HG02981 (cell line): ENCODE data around the gene PBX1.
A peak's percentile ranks its signal among the peaks of the same experiment; 100 is the strongest.
"Not testable (repeated sequence)": the region's sequence is repeated elsewhere in the genome, so short reads cannot be mapped to it uniquely, and the experiment has no call there.

Experiments used
- ATAC-seq: cut with Tn5 transposase; IDR thresholded peaks from one replicate; pipeline ENCODE4 v1.9.1; 2021; ENCODE audit warnings: mild to moderate bottlenecking, moderate library complexity; ENCODE audit not compliant: unreplicated experiment

Gene PBX1

DNA sequence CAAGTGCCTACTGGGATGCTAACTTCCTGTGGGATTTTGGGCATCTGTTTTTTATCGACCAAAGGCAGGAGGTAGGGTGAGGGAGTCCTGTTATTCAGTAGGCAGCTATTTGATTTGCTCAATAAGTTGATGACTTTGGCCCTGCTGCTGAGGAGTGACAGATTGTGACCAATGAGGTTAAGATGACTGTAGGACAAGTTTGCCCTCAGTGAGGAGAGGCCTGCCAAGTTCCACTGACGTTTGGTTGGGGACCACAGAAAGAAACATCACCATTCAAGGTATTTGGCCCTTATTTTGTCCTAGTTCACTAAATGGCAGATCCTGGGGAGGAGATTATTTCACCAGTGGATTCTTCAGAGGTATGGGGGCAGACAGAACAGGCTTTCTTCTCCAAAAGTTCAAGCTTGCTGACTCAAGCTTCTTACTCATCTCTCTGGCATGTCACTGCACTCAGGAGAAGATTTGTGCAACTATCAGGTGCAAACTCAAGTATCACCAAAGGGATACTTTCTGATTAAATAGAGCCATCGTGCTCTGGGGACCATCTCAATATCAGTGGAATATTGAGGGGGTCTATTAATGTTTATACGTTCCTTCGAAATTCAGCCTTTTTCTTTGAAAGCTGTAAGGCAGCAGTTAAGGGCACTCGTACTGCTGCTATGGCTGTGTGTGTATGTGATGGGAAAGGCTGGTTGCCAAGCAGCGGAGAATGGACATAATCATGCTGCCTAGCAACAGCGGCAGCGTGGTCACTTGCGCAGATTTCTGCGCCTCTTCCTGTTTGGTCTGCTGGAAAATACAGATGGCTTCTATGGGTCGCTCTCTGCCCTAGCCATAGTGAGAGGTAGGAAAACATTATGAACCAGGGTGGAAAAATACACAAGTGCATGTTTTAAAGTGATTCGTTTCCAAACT lies 78.7 kb downstream of the PBX1 start:
- ATAC-seq = no peak

DNA sequence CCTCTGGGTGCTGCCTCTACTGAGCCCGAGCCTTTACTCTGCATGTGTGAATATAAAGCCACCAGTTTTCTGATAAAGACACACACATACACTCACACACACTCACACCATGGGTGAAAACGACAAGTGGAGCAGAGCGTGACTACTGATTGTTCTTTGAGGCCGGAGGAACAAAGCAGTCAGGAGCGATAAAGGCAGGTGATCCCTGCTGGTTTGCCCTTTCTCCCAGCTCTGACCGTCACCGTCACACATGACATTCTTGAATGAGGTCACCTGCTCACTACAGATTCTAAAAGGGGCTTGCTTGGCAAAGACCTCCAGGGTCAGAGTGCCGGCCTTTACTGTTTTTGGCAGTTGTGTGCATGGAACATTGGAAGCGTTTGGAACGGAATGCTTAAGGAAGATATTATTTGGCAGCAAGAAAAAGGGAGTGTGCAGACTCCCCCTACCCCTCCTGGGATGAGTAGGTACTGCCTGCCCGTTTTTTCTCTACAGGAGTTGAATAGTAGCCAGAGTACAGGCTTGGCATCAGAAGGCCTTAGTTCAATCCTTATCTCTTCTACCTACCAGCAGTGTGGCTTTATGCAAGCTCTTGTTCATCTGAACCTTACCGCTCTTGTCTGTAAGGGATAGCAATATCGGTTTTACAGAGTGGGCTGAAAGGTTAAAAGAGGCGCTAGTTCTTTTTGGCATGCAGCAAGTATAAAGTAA lies 79.7 kb downstream of the PBX1 start:
- ATAC-seq = no peak

DNA sequence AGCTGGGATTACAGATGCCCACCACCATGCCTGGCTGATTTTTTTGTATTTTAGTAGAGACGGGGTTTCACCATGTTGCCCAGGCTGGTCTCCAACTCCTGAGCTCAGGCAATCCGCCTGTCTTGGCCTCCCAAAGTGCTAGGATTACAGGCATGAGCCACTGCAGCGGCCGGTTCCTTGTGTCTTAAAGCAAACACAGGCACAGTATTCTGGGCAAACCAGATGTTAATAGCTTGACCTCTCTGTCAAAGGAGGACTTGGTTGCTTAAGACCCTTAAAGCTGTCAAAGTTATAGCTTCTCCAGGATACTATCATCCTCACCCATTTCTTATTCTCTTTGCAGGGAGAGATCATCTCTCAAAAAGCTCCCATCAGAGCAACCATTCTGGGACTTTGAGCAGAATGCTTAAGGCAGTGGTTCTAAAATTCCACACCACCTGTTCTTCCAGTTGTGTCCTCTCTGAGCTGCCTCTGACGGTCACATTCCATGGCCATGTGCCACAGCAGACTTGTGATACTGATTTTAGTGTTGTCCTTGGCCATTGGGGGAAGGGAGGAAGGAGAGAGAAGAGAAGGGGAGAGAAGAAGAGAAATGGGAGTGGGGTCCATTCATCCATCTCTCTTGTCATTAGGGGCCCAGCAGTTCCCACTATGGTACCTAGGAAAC lies 81.8 kb downstream of the PBX1 start:
- ATAC-seq = no peak

DNA sequence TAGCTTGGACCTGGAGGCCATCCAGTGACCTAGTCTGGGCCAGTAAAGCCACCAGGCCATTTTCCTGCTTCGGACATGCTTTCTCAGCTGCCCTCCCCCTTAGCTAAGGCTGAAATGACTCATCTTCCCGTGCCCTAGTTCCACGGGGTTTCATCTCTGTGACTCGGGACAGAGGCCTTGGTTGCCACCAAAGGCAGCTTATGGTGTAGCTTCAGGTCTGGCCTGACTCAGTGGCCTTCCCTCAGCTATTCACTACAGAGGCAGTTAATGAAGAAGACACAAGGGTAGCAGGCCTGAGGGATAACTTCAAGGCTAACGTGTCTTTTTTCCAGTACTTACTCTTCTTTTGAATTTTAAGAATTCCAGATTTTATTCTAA lies 82.4 kb downstream of the PBX1 start:
- no peak for ATAC-seq

DNA sequence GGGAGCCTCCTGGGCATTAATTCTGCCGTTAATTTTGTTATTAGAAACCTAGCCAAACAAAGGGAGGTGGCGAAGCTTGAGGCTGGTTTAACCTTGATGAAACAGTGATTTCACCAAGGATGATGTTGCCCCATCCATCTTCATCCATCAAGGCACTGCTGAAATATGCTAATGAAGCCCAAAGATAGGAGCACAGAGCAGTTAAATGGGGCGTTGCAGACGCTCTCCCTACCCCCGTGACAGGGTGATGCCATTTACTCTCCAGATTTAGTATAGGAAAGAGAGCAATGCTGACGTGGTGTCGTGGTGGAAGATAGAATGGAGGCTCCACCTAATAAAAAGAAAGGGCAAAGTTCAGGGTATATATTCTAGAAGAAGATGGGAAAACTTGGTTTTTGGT lies 84.0 kb downstream of the PBX1 start:
- no peak for ATAC-seq

DNA sequence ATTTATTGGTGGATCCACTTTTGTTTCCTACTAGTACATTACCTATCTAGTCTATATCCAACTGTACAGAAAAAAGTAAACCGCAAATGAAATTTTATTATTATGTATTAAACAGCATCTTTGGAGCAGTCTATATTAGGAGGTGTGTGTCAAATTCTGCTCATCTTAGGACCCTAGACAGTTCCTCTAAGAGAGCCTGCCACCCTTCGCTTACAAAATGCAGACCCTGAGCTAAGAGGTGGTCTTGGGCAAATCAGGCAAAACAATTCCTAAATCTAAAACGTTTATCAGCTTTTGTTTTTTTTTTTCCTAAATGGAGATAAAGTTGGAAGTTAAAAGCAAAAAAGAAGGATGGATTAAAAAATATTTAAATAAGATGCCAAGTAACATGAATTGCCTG lies 85.3 kb downstream of the PBX1 start:
- no peak for ATAC-seq

DNA sequence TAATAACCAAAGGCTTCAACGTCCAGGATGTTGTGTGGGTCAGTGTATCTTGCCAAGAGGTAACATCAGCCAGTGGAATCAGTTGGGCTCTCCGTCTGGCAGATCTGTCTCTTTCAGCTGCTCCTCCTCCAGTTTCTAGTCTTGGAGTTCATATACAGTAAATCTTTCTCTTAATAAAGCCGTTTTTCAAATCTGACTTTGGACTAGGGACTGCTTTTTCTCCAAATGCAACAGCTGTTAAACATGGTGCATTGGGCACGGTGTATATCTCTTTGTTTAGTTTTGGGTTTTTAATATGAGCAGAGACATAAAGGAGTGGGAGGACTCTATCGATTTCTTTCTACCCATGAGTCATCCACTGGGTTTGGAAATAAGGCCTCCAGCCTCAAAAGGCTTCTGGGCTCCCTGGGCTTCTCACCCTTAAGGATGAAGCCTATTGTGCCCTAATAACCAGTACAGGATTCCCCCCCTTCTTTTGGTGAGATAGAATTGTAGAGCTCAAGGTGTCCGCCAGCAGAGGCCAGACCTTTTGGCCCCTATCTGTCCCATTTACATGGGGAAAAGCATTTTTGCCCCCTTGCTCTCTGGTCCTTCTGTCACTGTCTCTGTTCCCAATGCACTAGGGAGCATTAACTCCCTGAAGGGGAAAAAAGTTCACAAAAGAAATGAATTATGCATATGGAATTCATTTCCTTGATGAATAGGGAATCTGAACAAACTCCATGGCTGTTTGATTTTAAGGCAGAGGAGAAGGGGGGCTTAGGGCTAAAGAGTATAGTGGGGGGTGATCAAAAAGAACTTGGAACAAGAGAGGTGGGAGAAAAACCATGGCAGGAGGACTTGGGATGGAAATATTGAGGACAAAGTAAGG lies 86.0 kb downstream of the PBX1 start:
- no peak for ATAC-seq

DNA sequence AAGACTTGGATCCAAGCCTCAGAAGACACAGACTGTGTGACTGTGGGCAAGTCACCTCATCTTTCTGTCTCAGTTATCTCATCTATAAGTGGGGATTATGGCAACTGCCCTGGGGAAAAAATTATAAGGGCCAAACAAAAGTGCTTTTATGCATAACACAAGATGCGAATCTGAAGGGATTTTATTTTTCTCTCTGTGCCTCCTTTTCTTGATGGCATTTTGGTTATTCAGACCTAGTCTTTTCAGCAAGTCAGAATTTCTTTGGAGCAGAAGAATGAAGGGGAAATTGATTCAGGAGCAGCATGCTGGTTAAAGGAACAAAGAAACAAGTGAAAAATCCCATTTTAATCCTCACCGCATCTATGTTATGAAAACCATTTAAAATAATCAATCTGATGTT lies 86.9 kb downstream of the PBX1 start:
- ATAC-seq = no peak

DNA sequence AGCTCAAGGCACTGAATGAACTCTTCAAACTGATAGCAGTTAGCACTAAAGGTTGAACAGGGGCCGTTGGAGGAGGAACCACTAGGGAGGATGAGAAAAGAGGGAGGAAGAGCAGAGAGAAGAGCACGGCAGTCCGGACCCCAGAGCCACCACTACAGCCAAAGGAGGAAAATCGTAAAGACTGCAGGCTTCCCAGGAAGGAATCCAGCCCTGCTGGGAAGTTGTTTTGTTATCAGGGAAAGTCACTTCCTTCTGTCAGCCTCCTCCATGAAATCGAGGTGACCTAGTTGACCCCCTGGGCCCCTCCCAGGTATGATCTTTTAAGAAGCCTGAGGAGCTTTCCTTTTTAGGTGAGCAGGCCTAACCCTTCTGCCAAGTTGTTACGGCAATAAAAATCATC lies 88.2 kb downstream of the PBX1 start:
- no peak for ATAC-seq

DNA sequence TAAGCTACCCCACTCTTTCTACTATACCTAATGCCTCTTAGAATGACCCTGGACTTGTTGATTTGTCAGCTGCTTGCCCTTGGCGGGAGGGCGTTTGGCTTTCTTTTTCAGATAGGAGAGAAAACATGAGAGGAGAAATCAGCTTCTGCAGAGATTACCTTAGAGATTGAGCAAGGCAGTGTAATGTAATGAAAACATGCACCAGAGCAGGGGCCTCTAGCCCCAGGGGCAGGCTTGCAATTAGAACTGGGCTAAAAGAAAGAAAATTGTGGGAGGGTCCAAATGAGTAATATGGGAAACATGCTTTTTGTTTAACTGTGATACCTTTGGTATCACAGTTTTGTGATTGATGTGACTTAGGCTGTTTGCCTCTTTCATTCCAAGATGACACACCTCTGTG lies 89.7 kb downstream of the PBX1 start:
- no peak for ATAC-seq

DNA sequence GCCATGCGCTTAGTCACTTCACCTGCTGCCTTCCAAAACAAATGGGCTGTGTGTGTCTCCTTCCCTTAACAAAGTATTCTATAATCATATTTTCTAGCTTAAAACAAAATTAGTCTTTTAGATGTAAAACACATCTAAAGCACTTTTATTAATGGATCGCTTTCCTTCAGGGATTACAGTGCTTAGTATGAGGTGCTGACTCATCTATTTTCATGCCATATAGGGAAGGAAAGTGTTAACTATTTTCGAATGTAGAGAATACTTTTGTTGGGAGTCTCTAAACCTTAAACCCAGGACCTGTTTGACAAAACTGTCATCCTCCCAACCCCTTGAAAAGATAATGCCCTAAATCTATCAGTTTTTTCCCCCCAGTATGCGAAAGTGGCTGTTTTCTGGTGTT lies 90.2 kb downstream of the PBX1 start:
- ATAC-seq = no peak

DNA sequence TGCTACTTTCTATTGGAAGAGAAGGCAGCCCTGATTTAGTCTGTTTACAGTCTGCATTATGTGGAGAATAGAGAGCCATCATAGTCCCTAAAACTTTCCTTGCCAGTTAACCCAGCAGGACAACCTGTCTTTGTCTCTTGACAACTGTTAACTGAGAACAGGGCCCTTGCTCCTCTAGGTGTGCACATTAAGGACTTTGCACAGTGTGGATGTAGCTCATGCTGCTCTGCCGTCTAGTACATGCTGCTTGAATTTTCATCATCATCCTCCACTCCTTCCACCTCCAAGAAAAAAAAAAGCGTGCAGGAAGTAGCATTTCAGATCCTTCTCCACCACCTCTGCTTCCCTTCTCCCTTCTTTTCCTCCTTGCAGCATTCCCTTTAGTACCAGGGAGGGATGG lies 91.5 kb downstream of the PBX1 start:
- no peak for ATAC-seq

DNA sequence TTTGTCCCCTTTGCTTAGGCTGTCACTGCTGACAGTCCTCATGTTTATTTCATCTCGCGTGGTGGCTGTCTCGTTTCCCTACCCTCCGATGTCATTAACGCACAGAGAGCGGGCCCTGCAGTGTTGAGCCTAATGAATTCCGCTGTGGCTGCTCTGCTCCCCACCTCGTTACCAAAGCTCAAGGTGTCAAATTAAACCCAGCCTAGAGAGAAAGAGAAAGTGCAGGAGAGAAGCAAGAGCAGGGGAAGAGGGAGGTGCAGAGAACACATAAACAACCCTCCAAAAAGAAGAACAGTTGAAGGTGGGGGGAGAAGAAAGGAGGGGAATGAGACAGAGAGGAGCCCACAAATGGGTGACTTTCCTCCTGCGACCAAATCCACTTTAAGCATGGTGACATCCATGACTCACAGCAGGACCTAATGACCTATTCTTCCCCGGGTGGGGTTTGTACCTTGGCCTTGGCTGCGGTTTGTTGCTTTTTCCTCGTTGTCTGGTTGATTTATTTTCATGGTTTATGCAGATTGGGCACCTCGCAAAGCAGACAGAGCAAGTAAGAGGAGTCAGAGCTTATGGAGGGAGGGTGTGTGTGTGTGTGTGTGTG lies 92.5 kb downstream of the PBX1 start:
- ATAC-seq = no peak

DNA sequence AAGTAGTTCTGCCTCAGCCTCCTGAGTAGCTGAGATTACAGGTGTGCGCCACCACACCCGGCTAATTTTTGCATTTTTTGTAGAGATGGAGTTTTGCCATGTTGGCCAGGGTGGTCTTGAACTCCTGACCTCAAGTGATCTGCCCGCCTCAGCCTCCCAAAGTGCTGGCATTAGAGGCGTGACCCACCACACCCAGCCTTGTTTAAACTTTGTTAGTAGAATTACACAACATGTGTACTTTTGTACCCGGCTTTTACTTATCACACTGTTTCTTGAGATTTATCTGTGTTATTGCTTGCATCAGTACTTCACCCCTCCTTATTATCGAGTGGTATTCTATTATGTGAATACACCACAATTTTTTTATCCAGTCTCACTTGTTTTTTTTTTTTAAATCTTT lies 94.0 kb downstream of the PBX1 start:
- not testable (repeated sequence) for ATAC-seq

DNA sequence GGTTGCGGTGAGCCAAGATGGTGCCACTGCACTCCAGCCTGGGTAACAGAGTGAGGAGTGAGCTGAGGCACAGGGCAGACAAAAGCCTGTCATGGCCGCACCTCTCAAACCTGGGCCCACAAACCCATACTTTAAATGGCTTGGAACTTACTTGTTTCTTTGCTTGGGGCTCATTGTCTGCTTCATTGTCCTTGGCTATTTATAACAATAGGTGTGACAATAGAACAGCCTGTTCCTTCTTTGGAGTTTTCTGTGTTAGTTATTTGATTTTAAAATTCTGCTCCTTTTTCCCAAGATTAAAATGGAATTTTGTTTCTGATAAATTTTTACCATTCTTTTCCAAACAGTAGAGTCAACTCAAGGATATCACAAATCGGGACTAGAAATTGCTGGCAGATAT lies 94.7 kb downstream of the PBX1 start:
- no peak for ATAC-seq

DNA sequence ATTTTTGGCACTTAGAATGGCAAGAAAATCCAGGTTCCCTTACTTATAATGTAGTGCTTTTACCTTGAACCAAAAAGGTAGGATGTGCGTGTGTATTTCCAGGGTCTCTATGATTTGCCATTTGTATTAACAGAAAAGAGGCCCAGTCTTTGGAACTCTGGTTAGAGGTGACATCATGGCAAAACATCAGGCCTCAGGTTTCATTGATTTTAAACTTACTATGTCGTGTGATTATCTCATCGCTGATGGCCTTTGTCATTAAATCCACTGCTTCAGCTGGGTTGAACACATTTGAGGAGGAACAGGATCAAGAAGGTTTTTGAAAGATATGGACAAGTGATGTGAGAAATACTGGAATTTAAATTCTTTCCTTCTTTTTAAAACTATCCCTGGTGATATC lies 95.2 kb downstream of the PBX1 start:
- no peak for ATAC-seq

DNA sequence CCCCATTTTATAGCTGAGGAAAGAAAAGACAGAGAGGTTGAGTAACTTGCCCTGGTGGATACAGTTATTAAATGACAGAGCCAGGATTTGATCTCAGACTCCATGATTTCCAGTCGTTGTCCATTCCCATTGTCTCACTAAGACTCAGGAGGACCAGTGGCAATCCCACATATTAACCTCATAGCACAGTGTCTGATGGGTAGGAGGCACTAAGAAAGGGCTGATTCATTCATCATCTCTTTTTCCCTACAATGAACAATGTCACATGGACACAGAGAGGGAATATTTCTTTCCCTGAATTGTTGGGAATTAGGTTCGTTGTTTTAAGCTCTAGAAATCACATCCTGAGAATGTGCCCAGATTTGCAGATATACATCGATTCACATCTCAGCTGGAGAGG lies 99.9 kb downstream of the PBX1 start:
- ATAC-seq = no peak

DNA sequence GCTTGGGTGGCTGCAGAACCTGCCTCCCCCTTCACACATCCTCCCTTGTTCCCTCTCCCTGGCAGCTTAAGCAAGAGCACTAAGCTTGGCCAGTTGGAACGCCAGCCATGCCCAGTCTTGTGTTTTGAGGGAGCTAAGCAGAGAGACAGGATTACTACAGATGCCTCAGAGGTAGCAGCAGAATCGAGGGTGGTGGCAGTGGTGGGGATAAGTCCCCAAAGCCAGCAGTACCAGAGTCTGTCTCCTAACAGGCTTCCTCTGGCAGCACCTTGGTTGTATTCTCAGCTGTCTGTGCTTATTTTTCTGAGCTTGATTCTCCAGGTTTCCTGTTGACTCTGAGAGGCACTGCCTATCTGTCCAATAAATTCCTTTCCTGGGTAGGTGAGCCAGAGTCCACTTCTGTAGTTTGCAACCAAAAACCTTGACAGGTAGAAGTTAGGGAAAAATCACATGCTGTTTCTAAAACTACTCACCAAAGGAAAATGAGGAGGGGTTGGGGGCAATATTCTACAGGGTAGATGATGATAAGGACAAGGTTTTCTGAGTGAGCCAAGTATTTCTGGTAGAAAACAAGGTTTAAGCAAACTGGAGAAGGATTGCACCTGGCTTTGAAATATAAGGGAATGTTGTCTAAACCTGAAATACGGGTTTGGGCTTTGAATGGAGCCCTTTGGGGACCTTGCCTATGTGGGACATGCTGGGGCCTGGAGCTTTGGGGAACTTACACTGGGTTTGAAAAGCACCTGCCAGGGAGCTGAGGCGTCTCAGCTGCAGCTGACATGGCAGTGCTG lies 100.8 kb downstream of the PBX1 start:
- no peak for ATAC-seq

DNA sequence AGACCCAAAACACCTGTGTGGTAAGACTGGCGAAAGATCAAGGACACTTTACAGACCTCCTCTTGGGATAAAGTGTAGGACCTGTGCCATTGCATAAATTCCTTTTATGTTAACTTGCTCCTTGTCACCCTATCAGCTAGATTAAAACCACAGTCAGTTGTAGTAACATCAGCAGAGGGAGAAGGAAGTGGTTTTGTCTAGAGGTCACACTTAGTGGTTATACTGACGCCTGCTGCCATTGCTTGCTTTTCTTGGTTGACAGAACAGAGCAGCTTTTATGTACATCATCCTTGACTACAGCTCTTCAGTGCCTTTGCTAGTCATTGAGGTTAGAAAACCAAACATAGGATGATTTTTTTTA lies 101.4 kb downstream of the PBX1 start:
- ATAC-seq = peak; percentile 87

DNA sequence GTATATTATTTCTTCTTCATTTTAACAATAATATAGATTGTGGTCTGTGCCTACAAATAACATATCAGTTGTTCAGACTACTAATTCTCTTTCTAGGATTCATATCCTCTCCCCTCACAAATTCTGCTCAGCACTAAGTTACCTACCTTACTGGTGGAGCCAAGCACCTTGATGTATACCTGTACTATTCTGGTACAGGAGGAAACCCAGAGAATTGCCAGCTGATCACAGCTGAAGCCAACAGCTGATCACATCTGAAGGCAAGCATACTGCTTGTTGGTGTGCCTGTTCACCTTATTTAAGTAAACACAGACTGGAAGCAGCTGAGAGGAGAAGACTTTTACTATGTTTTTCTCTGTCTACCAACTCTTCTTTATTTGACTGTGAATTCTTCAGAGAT lies 101.8 kb downstream of the PBX1 start:
- no peak for ATAC-seq
